PC-9 (cell line): Measurements from ENCODE around the gene SARS1. TPM values are rescaled to one million over a fixed set of nuclear protein-coding genes. Genes with fewer than 3 reads are reported as not detected.

Source experiments
- BruUV-seq: library from RNA; stranded (reverse); fragments of 400-500 nt; replicated peaks from 2 replicates; lab custom pipeline; 2021; lab: Mats Ljungman, UMichigan
- CTCF ChIA-PET: fragments of 300-600 bp; sonication (Branson Sonifier 250); formaldehyde crosslinking; loops from one replicate; lab custom pipeline; 2022; ENCODE audit warnings: antibody characterized with exemption; lab: Charles Lee
- POLR2A ChIA-PET: fragments of 300-600 bp; sonication (Branson Sonifier 250); formaldehyde crosslinking; loops from one replicate; lab custom pipeline; 2022; ENCODE audit warnings: antibody characterized with exemption; ENCODE audit not compliant: unreplicated experiment; lab: Charles Lee
- DNase-seq, 2 experiments: peaks; one replicate each; pipeline versions ENCODE4 v3.0.0 to v3.0.0-alpha.2; 2015 to 2022; ENCODE audit warnings: mixed read lengths in 1 of 2
- H2AFZ ChIP-seq: fragments of 200-600 bp; sonication (generic); 2 replicates; pipeline ENCODE4 v1.8.1; 2017; ENCODE audit warnings: antibody characterized with exemption
- H3F3A ChIP-seq: fragments of 200-600 bp; sonication (generic); 2 replicates; pipeline ENCODE4 v1.8.1; 2017; ENCODE audit warnings: antibody characterized with exemption, mild to moderate bottlenecking, low read depth; ENCODE audit not compliant: insufficient read depth
- H3K27ac ChIP-seq: fragments of 200-600 bp; sonication (generic); 2 replicates; pipeline ENCODE4 v1.6.1; 2016; ENCODE audit warnings: mixed run types
- H3K27me3 ChIP-seq: fragments of 200-600 bp; sonication (generic); 2 replicates; pipeline ENCODE4 v1.6.1; 2016; ENCODE audit warnings: low read depth, mixed run types; ENCODE audit not compliant: insufficient read depth
- H3K36me3 ChIP-seq: fragments of 200-600 bp; sonication (generic); 2 replicates; pipeline ENCODE4 v1.6.1; 2016; ENCODE audit warnings: low read depth, mixed run types
- H3K4me1 ChIP-seq: fragments of 200-600 bp; sonication (generic); replicated peaks from 2 replicates; pipeline ENCODE4 v1.6.1; 2016; ENCODE audit warnings: mixed run types; ENCODE audit not compliant: insufficient read depth
- H3K4me2 ChIP-seq: fragments of 200-600 bp; sonication (generic); 2 replicates; pipeline ENCODE4 v1.6.1; 2017; ENCODE audit warnings: mixed run types
- H3K4me3 ChIP-seq: fragments of 200-600 bp; sonication (generic); 2 replicates; pipeline ENCODE4 v1.6.1; 2016; ENCODE audit warnings: mixed run types
- H3K79me2 ChIP-seq: fragments of 200-600 bp; sonication (generic); 2 replicates; pipeline ENCODE4 v1.6.1; 2017; ENCODE audit warnings: low read depth, mixed run types
- H3K9me2 ChIP-seq: fragments of 200-600 bp; sonication (generic); 2 replicates; pipeline ENCODE4 v1.8.1; 2017; ENCODE audit warnings: mild to moderate bottlenecking; ENCODE audit not compliant: insufficient read depth
- H3K9me3 ChIP-seq: fragments of 200-600 bp; sonication (generic); 2 replicates; pipeline ENCODE4 v1.8.1; 2016; ENCODE audit warnings: low read depth; ENCODE audit not compliant: insufficient read depth
- H4K20me1 ChIP-seq: fragments of 200-600 bp; sonication (generic); 2 replicates; pipeline ENCODE4 v1.8.1; 2017; ENCODE audit not compliant: insufficient read depth
- CTCF ChIP-seq: fragments of 200-600 bp; sonication (generic); conservative IDR thresholded peaks from 2 replicates; pipeline ENCODE4 v1.6.1; 2017; ENCODE audit warnings: mixed run types, antibody characterized with exemption, mild to moderate bottlenecking, moderate library complexity
- EZH2 ChIP-seq: fragments of 200-600 bp; sonication (generic); IDR thresholded peaks from 2 replicates; pipeline ENCODE4 v1.8.0; 2017; ENCODE audit warnings: antibody characterized with exemption, low read depth
- intact Hi-C: fragments of 100-400 bp; cut with micrococcal nuclease; formaldehyde crosslinking; loops from one replicate; pipeline ENCODE4 v1.10.0; 2022; ENCODE audit not compliant: unreplicated experiment
- total RNA-seq: library from RNA; stranded (reverse); gene quantifications from 2 replicates; pipeline ENCODE4 v1.2.3, GENCODE V29; 2021

The SARS1 gene
- total RNA-seq, 1 experiment from 2014 or later, result 206 TPM

- BruUV-seq, result no TSS peak
- Histone ChIP-seq H3K9me3 (no peaks in the 10 kb centered on the region), H3K4me3 (no peak overlapping the region), H3K9me2 (no peaks in the 10 kb centered on the region), H3K27me3 (no peaks in the 10 kb centered on the region), H3K4me1 (peaks cover 38% of the 10 kb centered on the region), H3K36me3 (peaks cover 58% of the 10 kb centered on the region), H3K79me2 (no peaks in the 10 kb centered on the region), H3F3A (peaks cover 57% of the 10 kb centered on the region), H2AFZ (no peak overlapping the region), H4K20me1 (peaks cover 6% of the 10 kb centered on the region), H3K27ac (no peak overlapping the region), H3K4me2 (no peak overlapping the region)
- no peak for TF ChIP-seq EZH2
- no peak for TF ChIP-seq CTCF
- DNase-seq, result no peak
- ChIA-PET POLR2A (no interaction called here), CTCF (no interaction called here)
- intact Hi-C loops, result no loop called here
Measured at GRCh38 chr1:109237512-109237911, 23.8 kb downstream of the SARS1 start.

GRCh38 chr1:109238382-109238781 lies 24.7 kb downstream of the SARS1 start:
- Histone ChIP-seq H3K4me2 (no peak overlapping the region), H3K27me3 (no peaks in the 10 kb centered on the region), H4K20me1 (peaks cover 6% of the 10 kb centered on the region), H3F3A (peaks cover 54% of the 10 kb centered on the region), H3K4me3 (no peak overlapping the region), H3K9me2 (no peaks in the 10 kb centered on the region), H3K36me3 (peaks cover 55% of the 10 kb centered on the region), H3K79me2 (no peaks in the 10 kb centered on the region), H2AFZ (no peak overlapping the region), H3K27ac (peak overlapping the region; percentile 92), H3K4me1 (peaks cover 38% of the 10 kb centered on the region), H3K9me3 (no peaks in the 10 kb centered on the region)
- ChIA-PET CTCF (interaction anchor here (0.5 kb wide), 1 partner anchor 137 kb away, joined by 12 read pairs; no protein-coding TSS in a partner anchor), POLR2A (no interaction called here)
- DNase-seq, result no peak
- no TSS peak for BruUV-seq
- TF ChIP-seq CTCF, result no peak
- TF ChIP-seq EZH2, result no peak
- intact Hi-C loops, result no loop called here

GRCh38 chr1:109239047-109239408 lies 25.3 kb downstream of the SARS1 start:
- Histone ChIP-seq H3K27ac (peak overlapping the region; percentile 92), H3K36me3 (peaks cover 53% of the 10 kb centered on the region), H2AFZ (no peak overlapping the region), H3K9me2 (no peaks in the 10 kb centered on the region), H3K4me2 (peak overlapping the region; percentile 57), H3K9me3 (no peaks in the 10 kb centered on the region), H3F3A (peaks cover 54% of the 10 kb centered on the region), H4K20me1 (peaks cover 2% of the 10 kb centered on the region), H3K27me3 (no peaks in the 10 kb centered on the region), H3K4me1 (peaks cover 38% of the 10 kb centered on the region), H3K4me3 (no peak overlapping the region), H3K79me2 (no peaks in the 10 kb centered on the region)
- intact Hi-C loops, result no loop called here
- BruUV-seq, result no TSS peak
- ChIA-PET CTCF (no interaction called here), POLR2A (no interaction called here)
- TF ChIP-seq EZH2 (no peak), CTCF (no peak)
- no peak for DNase-seq
